Loucy (cell line): Measurements from ENCODE around the gene ZNF407.

Experiments used
- H2AFZ ChIP-seq: fragments of 200-600 bp; sonication (generic); 2 replicates; pipeline ENCODE4 v1.6.0; 2016; ENCODE audit warnings: antibody characterized with exemption, mild to moderate bottlenecking, low read length, moderate library complexity
- H3F3A ChIP-seq: fragments of 200-600 bp; 2 replicates; pipeline ENCODE4 v1.6.0; 2016; ENCODE audit warnings: antibody characterized with exemption, low read depth, mild to moderate bottlenecking
- H3K27me3 ChIP-seq: fragments of 200-600 bp; sonication (generic); 2 replicates; pipeline ENCODE4 v1.6.1; 2014; ENCODE audit warnings: low read length, mild to moderate bottlenecking; ENCODE audit not compliant: insufficient read depth, poor library complexity, severe bottlenecking
- H3K36me3 ChIP-seq: fragments of 200-600 bp; sonication (generic); 2 replicates; pipeline ENCODE4 v1.6.1; 2016; ENCODE audit warnings: low read length; ENCODE audit not compliant: insufficient read depth
- H3K4me1 ChIP-seq: fragments of 200-600 bp; sonication (generic); 2 replicates; pipeline ENCODE4 v1.5.1; 2014; ENCODE audit warnings: low read length, mild to moderate bottlenecking; ENCODE audit not compliant: insufficient read depth, poor library complexity, severe bottlenecking
- H3K4me2 ChIP-seq: fragments of 200-600 bp; sonication (generic); 2 replicates; pipeline ENCODE4 v1.6.0; 2014; ENCODE audit warnings: antibody characterized with exemption, low read length, low read depth, mild to moderate bottlenecking; ENCODE audit not compliant: poor library complexity, severe bottlenecking
- H3K4me3 ChIP-seq: fragments of 200-600 bp; sonication (generic); 2 replicates; pipeline ENCODE4 v1.5.1; 2014; ENCODE audit warnings: low read length, mild to moderate bottlenecking, mixed read lengths; ENCODE audit not compliant: poor library complexity, severe bottlenecking
- H3K79me2 ChIP-seq: fragments of 200-600 bp; sonication (generic); 2 replicates; pipeline ENCODE4 v1.6.1; 2014; ENCODE audit warnings: low read length; ENCODE audit not compliant: insufficient read depth
- H3K9ac ChIP-seq: fragments of 200-600 bp; sonication (generic); 2 replicates; pipeline ENCODE4 v1.6.0; 2014; ENCODE audit warnings: mild to moderate bottlenecking, low read depth, low read length, moderate library complexity; ENCODE audit not compliant: poor library complexity, severe bottlenecking
- H3K9me2 ChIP-seq: fragments of 200-600 bp; sonication (generic); replicated peaks from 2 replicates; pipeline ENCODE4 v1.6.1; 2016; ENCODE audit warnings: low read depth, low read length, mixed read lengths
- H3K9me3 ChIP-seq: fragments of 200-600 bp; sonication (generic); 2 replicates; pipeline ENCODE4 v1.6.1; 2014; ENCODE audit warnings: mild to moderate bottlenecking, antibody characterized with exemption, low read length, low read depth; ENCODE audit not compliant: insufficient read depth
- H4K20me1 ChIP-seq: fragments of 200-600 bp; sonication (generic); 2 replicates; pipeline ENCODE4 v1.6.0; 2014; ENCODE audit warnings: antibody characterized with exemption, low read length, mild to moderate bottlenecking; ENCODE audit not compliant: insufficient read depth, poor library complexity, severe bottlenecking
- EZH2phosphoT487 ChIP-seq: fragments of 200-600 bp; IDR thresholded peaks from 2 replicates; pipeline ENCODE4 v1.6.1; 2018; ENCODE audit warnings: antibody characterized with exemption, mild to moderate bottlenecking, moderate library complexity, borderline replicate concordance
- TF ChIP-seq, protein P1 (sequence below): fragments of 200-600 bp; sonication (generic); conservative IDR thresholded peaks from 2 replicates; pipeline ENCODE4 v1.5.1; 2014; ENCODE audit warnings: mild to moderate bottlenecking, antibody characterized with exemption, low read length

Gene ZNF407

DNA sequence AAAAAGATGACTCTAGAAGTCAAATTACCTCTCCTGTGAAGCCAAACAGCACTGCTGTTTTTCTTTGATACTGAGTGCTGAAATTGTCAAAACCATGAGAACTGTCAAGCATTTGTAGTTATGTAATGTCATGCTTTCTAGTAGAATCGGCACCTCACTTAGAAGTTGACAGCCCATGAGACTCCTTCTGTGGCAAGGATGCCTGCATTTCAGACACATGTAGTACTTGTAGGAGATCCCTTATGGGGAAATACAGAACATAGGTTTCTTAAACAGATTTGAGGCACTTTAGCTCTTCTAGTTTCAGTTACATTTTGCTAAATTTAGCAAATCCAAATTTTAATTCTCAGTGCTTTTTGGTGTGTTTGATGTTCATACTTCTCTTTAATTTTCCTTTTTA, 15.7 kb downstream of the ZNF407 start:
- Histone ChIP-seq H3F3A (no peaks in the 10 kb centered on the region), H3K79me2 (peaks cover 9% of the 10 kb centered on the region; the same call in 1 of the 2 replicates), H3K4me1 (no peaks in the 10 kb centered on the region), H3K27me3 (no peaks in the 10 kb centered on the region), H3K9me2 (no peaks in the 10 kb centered on the region), H3K9ac (no peak overlapping the region), H3K9me3 (no peaks in the 10 kb centered on the region), H3K4me2 (no peak overlapping the region), H2AFZ (no peak overlapping the region), H4K20me1 (no peaks in the 10 kb centered on the region), H3K4me3 (no peak overlapping the region), H3K36me3 (no peaks in the 10 kb centered on the region)
- TF ChIP-seq, protein P1, sequence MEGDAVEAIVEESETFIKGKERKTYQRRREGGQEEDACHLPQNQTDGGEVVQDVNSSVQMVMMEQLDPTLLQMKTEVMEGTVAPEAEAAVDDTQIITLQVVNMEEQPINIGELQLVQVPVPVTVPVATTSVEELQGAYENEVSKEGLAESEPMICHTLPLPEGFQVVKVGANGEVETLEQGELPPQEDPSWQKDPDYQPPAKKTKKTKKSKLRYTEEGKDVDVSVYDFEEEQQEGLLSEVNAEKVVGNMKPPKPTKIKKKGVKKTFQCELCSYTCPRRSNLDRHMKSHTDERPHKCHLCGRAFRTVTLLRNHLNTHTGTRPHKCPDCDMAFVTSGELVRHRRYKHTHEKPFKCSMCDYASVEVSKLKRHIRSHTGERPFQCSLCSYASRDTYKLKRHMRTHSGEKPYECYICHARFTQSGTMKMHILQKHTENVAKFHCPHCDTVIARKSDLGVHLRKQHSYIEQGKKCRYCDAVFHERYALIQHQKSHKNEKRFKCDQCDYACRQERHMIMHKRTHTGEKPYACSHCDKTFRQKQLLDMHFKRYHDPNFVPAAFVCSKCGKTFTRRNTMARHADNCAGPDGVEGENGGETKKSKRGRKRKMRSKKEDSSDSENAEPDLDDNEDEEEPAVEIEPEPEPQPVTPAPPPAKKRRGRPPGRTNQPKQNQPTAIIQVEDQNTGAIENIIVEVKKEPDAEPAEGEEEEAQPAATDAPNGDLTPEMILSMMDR: no peak
- TF ChIP-seq EZH2phosphoT487: no peak

DNA sequence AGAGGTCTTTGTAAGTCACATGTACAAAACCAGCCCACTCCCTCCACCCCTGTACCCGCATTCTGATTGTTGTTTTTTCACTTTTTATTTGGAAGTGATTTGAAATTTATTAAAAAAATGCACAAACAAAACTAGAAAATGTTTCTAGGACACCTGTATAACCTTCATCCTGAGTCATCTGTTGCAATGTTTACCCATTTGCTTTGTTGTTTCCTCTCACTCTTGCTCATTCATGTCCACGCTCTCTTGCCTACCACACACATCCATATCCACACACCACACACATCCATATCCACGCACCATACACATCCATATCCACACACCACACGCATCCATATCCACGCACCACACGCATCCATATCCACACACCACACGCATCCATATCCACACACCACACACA, 18.8 kb downstream of the ZNF407 start:
- H3K9ac ChIP-seq: no peak overlapping the region
- no peaks in the 10 kb centered on the region for H3K9me2 ChIP-seq
- H3K27me3 ChIP-seq: no peaks in the 10 kb centered on the region
- H3K4me1 ChIP-seq: peaks cover 5% of the 10 kb centered on the region
- H3F3A ChIP-seq: no peaks in the 10 kb centered on the region
- no peak overlapping the region for H3K4me3 ChIP-seq
- H3K4me2 ChIP-seq: no peak overlapping the region
- H3K36me3 ChIP-seq: no peaks in the 10 kb centered on the region
- no peaks in the 10 kb centered on the region for H3K9me3 ChIP-seq
- no peak overlapping the region for H2AFZ ChIP-seq
- peaks cover 7% of the 10 kb centered on the region; the same call in 1 of the 2 replicates for H3K79me2 ChIP-seq
- TF ChIP-seq, protein P1: no peak
- no peak for TF ChIP-seq EZH2phosphoT487
- H4K20me1 ChIP-seq: no peaks in the 10 kb centered on the region

DNA sequence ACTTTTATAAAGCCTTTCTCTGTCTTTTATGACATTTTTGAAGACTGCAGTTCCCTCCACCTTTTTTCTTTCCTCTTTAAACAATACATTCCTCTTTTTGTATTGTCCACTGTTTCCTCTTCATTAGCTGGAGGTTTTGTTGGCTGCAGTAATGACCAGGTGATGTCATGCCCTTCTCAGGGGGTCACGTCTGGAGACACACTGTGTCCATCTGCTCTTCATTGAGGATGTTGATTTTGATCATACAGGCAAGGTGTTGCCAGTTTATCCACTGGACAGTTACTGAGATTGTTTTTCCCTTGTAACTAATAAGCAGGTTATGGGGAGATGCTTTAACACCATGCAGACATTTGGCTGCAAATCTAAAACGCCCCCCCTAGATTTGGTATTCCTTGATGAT, 19.8 kb downstream of the ZNF407 start:
- Histone ChIP-seq H3F3A (no peaks in the 10 kb centered on the region), H3K79me2 (peaks cover 10% of the 10 kb centered on the region; the same call in 1 of the 2 replicates), H3K9ac (no peak overlapping the region), H3K4me1 (peaks cover 14% of the 10 kb centered on the region), H3K36me3 (no peaks in the 10 kb centered on the region), H4K20me1 (no peaks in the 10 kb centered on the region), H3K9me2 (no peaks in the 10 kb centered on the region), H2AFZ (no peak overlapping the region), H3K27me3 (no peaks in the 10 kb centered on the region), H3K9me3 (no peaks in the 10 kb centered on the region), H3K4me2 (no peak overlapping the region), H3K4me3 (no peak overlapping the region)
- TF ChIP-seq, protein P1: no peak
- TF ChIP-seq EZH2phosphoT487: no peak
